Large intestine (tissue), 3 donors: Measurements from ENCODE around the gene IRAK2. TPM values are rescaled to one million over a fixed set of nuclear protein-coding genes. Genes with fewer than 3 reads are reported as not detected.
A peak's percentile ranks its signal among the peaks of the same experiment; 100 is the strongest.
"Not testable (repeated sequence)": the region's sequence is repeated elsewhere in the genome, so short reads cannot be mapped to it uniquely, and the experiment has no call there.

Experiments
- DNase-seq, 2 donors: peaks; one replicate each; pipeline versions ENCODE4 v3.0.0 to v3.0.0-alpha.2; 2013
- H3K27ac ChIP-seq: one replicate; pipeline ENCODE4 v1.5.1; 2013; ENCODE audit warnings: low read length
- H3K27me3 ChIP-seq: 2 replicates; pipeline ENCODE4 v1.6.1; 2013; ENCODE audit warnings: low read length; ENCODE audit not compliant: control insufficient read depth, insufficient read depth
- H3K36me3 ChIP-seq: 2 replicates; pipeline ENCODE4 v1.6.1; 2013; ENCODE audit warnings: low read length; ENCODE audit not compliant: control insufficient read depth, insufficient read depth
- H3K4me1 ChIP-seq: one replicate; pipeline ENCODE4 v1.6.1; 2013; ENCODE audit warnings: low read length; ENCODE audit not compliant: control insufficient read depth, insufficient read depth
- H3K4me3 ChIP-seq: one replicate; pipeline ENCODE4 v1.5.1; 2013; ENCODE audit warnings: low read length
- H3K9me3 ChIP-seq: one replicate; pipeline ENCODE4 v1.6.1; 2013; ENCODE audit warnings: mild to moderate bottlenecking, low read depth, low read length, moderate library complexity; ENCODE audit not compliant: control insufficient read depth
- WGBS: methylation state at CpG from one replicate; pipeline ENCODE4 v1.1.5; 2013; ENCODE audit warnings: low lambda C conversion rate; ENCODE audit not compliant: insufficient coverage; 5-methylcytosine and 5-hydroxymethylcytosine counted together
- polyA plus RNA-seq: library from polyadenylated mRNA; unstranded; fragments of 120-200 nt; gene quantifications from one replicate; pipeline ENCODE4 v1.2.1, GENCODE V29; 2013

Gene IRAK2
- polyA plus RNA-seq, 1 donor, result 2.2 TPM

GRCh38 chr3:10158555-10158954 lies 6.2 kb upstream of the IRAK2 start:
- not testable (repeated sequence) for H3K9me3 ChIP-seq, H3K36me3 ChIP-seq, H3K27me3 ChIP-seq, H3K4me1 ChIP-seq, H3K27ac ChIP-seq, H3K4me3 ChIP-seq, DNase-seq
- WGBS, result no CpG with 5 or more reads among the region's 6 CpGs

GRCh38 chr3:10160346-10160745 lies 4.4 kb upstream of the IRAK2 start:
- H3K36me3 ChIP-seq, result no peaks in the 10 kb centered on the region
- no CpG with 5 or more reads among the region's 1 CpG for WGBS

GRCh38 chr3:10160925-10161324 lies 3.8 kb upstream of the IRAK2 start:
- WGBS, result no CpG with 5 or more reads among the region's 6 CpGs
- no peak overlapping the region for H3K27ac ChIP-seq
- no peaks in the 10 kb centered on the region for H3K4me1 ChIP-seq

More at GRCh38 chr3:10160346-10160745, 4.4 kb upstream of the IRAK2 start:
- Histone ChIP-seq H3K9me3 (no peaks in the 10 kb centered on the region), H3K27ac (no peak overlapping the region), H3K27me3 (no peaks in the 10 kb centered on the region), H3K4me1 (no peaks in the 10 kb centered on the region), H3K4me3 (no peak overlapping the region)
- DNase-seq, result no peak

GRCh38 chr3:10162185-10162584 lies 2.5 kb upstream of the IRAK2 start:
- Histone ChIP-seq H3K4me3 (no peak overlapping the region), H3K4me1 (no peaks in the 10 kb centered on the region), H3K27me3 (no peaks in the 10 kb centered on the region), H3K27ac (no peak overlapping the region), H3K9me3 (no peaks in the 10 kb centered on the region), H3K36me3 (no peaks in the 10 kb centered on the region)
- no peak for DNase-seq
- no CpG with 5 or more reads among the region's 6 CpGs for WGBS

More at GRCh38 chr3:10160925-10161324, 3.8 kb upstream of the IRAK2 start:
- DNase-seq, result no peak
- H3K36me3 ChIP-seq, result no peaks in the 10 kb centered on the region
- no peaks in the 10 kb centered on the region for H3K27me3 ChIP-seq
- no peak overlapping the region for H3K4me3 ChIP-seq
- no peaks in the 10 kb centered on the region for H3K9me3 ChIP-seq

- H3K27ac ChIP-seq, result not testable (repeated sequence)
Measured at GRCh38 chr3:10164201-10164545, 546 bp upstream of the IRAK2 start.

GRCh38 chr3:10166213-10166604 lies 1.5 kb downstream of the IRAK2 start:
- DNase-seq, result no peak
- peaks cover 10% of the 10 kb centered on the region for H3K9me3 ChIP-seq
- no peaks in the 10 kb centered on the region for H3K4me1 ChIP-seq
- WGBS, result no CpG with 5 or more reads among the region's 5 CpGs
- no peak overlapping the region for H3K27ac ChIP-seq
- no peaks in the 10 kb centered on the region for H3K36me3 ChIP-seq
- H3K27me3 ChIP-seq, result no peaks in the 10 kb centered on the region
- H3K4me3 ChIP-seq, result no peak overlapping the region

More at GRCh38 chr3:10164201-10164545, 546 bp upstream of the IRAK2 start:
- not testable (repeated sequence) for H3K27me3 ChIP-seq, DNase-seq, H3K9me3 ChIP-seq, H3K4me3 ChIP-seq, H3K4me1 ChIP-seq, H3K36me3 ChIP-seq
- no CpG with 5 or more reads among the region's 12 CpGs for WGBS

- H3K4me3 ChIP-seq, result no peak overlapping the region
- peak; percentile 34 to 68 for DNase-seq
- WGBS, result 17% methylated on average over 2 of the region's 8 CpGs
- H3K36me3 ChIP-seq, result no peaks in the 10 kb centered on the region
- H3K9me3 ChIP-seq, result peaks cover 10% of the 10 kb centered on the region
- H3K27me3 ChIP-seq, result no peaks in the 10 kb centered on the region
- no peak overlapping the region for H3K27ac ChIP-seq
- H3K4me1 ChIP-seq, result no peaks in the 10 kb centered on the region
Measured at GRCh38 chr3:10169000-10169496, 4.3 kb downstream of the IRAK2 start.

- no peak overlapping the region for H3K4me3 ChIP-seq
- H3K36me3 ChIP-seq, result no peaks in the 10 kb centered on the region
- DNase-seq, result no peak
- H3K4me1 ChIP-seq, result no peaks in the 10 kb centered on the region
- H3K27ac ChIP-seq, result no peak overlapping the region
- peaks cover 10% of the 10 kb centered on the region for H3K9me3 ChIP-seq
- H3K27me3 ChIP-seq, result no peaks in the 10 kb centered on the region
- WGBS, result no CpG with 5 or more reads among the region's 13 CpGs
Measured at GRCh38 chr3:10170915-10171478, 6.3 kb downstream of the IRAK2 start.

GRCh38 chr3:10173095-10173925 lies 8.6 kb downstream of the IRAK2 start:
- WGBS, result no CpG with 5 or more reads among the region's 10 CpGs
- H3K4me1 ChIP-seq, result no peaks in the 10 kb centered on the region
- DNase-seq, result no peak
- H3K27ac ChIP-seq, result no peak overlapping the region
- no peaks in the 10 kb centered on the region for H3K36me3 ChIP-seq
- H3K27me3 ChIP-seq, result no peaks in the 10 kb centered on the region
- peaks cover 9% of the 10 kb centered on the region for H3K9me3 ChIP-seq
- no peak overlapping the region for H3K4me3 ChIP-seq

- no peak overlapping the region for H3K27ac ChIP-seq
- H3K9me3 ChIP-seq, result peaks cover 3% of the 10 kb centered on the region
- DNase-seq, result no peak
- no peak overlapping the region for H3K4me3 ChIP-seq
- H3K4me1 ChIP-seq, result no peaks in the 10 kb centered on the region
- no peaks in the 10 kb centered on the region for H3K36me3 ChIP-seq
- no peaks in the 10 kb centered on the region for H3K27me3 ChIP-seq
- WGBS, result no CpG with 5 or more reads among the region's 6 CpGs
Measured at GRCh38 chr3:10173926-10174435, 9.3 kb downstream of the IRAK2 start.
